Effector memory CD8-positive, alpha-beta T cell (primary cell): Measurements from ENCODE around the gene HDAC7.

Source experiments
- ATAC-seq: fragments of 150-1000 bp; cut with Tn5 transposase; replicated peaks from 2 replicates; pipeline ENCODE4 v1.10.0; 2021; ENCODE audit warnings: mild to moderate bottlenecking, moderate library complexity
- DNase-seq, 3 experiments: peaks; one replicate each; pipeline ENCODE4 v3.0.0; 2021
- H3K27ac Mint-ChIP-seq, 2 donors: one replicate each; pipeline ENCODE4 v1.8.0; 2022; ENCODE audit warnings: mild to moderate bottlenecking in 2 of 2, mixed read lengths in 2 of 2, moderate library complexity in 2 of 2
- H3K27me3 Mint-ChIP-seq, 2 donors: one replicate each; pipeline ENCODE4 v1.8.0; 2022; ENCODE audit warnings: mixed read lengths in 2 of 2
- H3K36me3 Mint-ChIP-seq: one replicate; pipeline ENCODE4 v1.8.0; 2022; ENCODE audit warnings: mild to moderate bottlenecking, moderate library complexity, mixed read lengths; ENCODE audit not compliant: insufficient read depth
- H3K4me1 Mint-ChIP-seq, 2 donors: one replicate each; pipeline ENCODE4 v1.8.0; 2022; ENCODE audit warnings: low read depth in 2 of 2, mixed read lengths in 2 of 2
- H3K4me3 Mint-ChIP-seq, 2 donors: one replicate each; pipeline ENCODE4 v1.8.0; 2022; ENCODE audit warnings: mild to moderate bottlenecking in 2 of 2, mixed read lengths in 2 of 2, moderate library complexity in 2 of 2
- H3K9me3 Mint-ChIP-seq, 2 donors: one replicate each; pipeline ENCODE4 v1.8.0; 2022; ENCODE audit warnings: mixed read lengths in 2 of 2

HDAC7 gene

DNA sequence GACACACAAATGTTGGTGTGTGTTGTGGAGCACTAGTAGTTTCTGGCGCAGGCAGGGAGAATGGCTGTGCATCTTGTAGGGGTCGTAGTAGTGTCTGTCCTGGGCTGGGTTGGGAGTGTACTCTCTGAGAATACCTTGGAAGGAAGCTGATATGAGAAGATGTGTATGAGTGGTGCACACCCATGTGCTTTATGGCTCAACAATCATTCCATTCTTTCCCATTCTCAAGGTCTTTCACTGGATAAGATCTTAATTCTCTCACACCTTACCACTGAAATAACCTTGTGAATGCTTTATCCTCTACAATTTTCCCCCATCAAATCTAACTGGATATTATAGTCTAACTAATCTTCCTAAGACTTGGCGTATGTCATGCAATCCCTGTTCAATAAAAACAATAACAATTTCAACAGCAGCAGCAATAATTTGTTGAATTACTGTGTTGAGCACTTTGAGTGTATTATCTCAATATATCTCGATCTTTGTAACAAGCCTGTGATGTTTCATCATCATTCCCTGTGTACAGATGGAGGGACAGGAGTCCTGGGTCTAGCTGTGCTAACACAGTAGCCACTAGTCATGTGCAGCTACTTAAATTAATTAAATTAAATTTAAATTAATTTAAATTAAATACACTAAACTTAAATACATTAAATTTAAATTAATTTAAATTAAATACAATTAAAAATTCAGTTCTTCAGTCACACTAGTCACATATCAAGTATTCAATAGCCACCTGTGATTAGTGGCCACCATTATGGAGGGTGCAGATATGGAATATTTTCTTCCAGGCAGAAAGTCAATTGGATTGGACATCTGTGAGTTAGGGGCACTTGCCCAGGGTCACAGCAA, 50.2 kb downstream of the HDAC7 start:
- H3K4me3 Mint-ChIP-seq = no peak overlapping the region
- DNase-seq (no peak), ATAC-seq (no peak)
- H3K9me3 Mint-ChIP-seq = no peaks in the 10 kb centered on the region
- peaks cover 12% of the 10 kb centered on the region for H3K36me3 Mint-ChIP-seq
- peaks cover 21 to 23% of the 10 kb centered on the region in 2 donors for H3K4me1 Mint-ChIP-seq
- H3K27ac Mint-ChIP-seq = no peak overlapping the region
- H3K27me3 Mint-ChIP-seq = no peaks in the 10 kb centered on the region

DNA sequence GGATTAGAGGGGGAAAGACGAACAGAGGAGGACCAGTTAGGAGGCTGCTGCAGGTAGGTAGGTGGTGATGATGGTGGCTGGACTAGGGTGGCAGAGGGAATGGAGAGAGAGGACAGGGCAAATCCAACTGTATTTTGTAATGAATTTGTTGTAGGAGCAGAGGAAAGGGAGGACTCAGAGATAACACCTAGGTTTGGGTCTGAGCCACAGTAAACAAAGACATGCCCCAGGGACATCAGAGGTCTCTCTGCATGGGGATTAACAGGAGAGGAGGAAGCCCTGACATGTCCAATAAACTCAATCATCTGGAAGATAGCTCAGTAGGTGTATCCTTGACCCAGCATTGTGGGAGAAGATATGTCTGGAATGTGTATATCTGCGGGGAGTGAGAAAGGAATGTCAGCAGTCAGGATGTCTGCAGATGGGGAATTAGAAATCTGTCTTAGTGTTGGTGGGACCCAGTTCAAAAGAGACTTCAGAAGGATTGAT, 51.3 kb downstream of the HDAC7 start:
- DNase-seq = no peak
- Mint-ChIP-seq H3K9me3 (no peaks in the 10 kb centered on the region), H3K27ac (no peak overlapping the region), H3K27me3 (no peaks in the 10 kb centered on the region), H3K4me3 (no peak overlapping the region), H3K4me1 (peaks cover 14 to 16% of the 10 kb centered on the region in 2 donors), H3K36me3 (peaks cover 8% of the 10 kb centered on the region)
- no peak for ATAC-seq

DNA sequence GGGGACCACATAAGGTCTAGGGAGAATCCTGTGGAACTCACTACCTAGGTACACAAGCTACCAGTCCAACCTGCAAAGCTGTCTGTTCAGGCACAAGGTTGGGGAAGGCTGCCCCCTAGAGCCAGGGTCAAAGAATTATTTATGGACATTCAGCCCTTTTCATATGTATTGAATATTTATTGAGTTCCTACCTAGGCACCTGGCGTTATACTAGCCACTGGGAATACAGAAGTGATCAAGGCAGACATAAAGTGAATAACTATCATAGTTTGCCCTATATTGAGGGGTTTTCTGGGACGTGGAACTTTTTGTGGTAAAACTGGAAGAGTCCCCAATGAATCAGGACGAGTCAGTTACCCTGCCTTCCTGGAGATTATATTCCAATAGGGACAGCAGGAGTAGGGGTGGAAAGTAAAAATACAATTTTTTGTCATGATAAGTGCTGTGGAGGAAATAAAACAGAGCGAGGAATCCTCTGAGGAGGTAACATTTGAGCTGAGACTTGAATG, 52.4 kb downstream of the HDAC7 start:
- peaks cover 1% of the 10 kb centered on the region for H3K36me3 Mint-ChIP-seq
- H3K4me1 Mint-ChIP-seq = peaks cover 10 to 13% of the 10 kb centered on the region in 2 donors
- H3K4me3 Mint-ChIP-seq = no peak overlapping the region
- no peak overlapping the region for H3K27ac Mint-ChIP-seq
- DNase-seq (peak; percentile 63 to 70 (median 65)), ATAC-seq (peak; percentile 81)
- no peaks in the 10 kb centered on the region for H3K9me3 Mint-ChIP-seq
- H3K27me3 Mint-ChIP-seq = no peaks in the 10 kb centered on the region

DNA sequence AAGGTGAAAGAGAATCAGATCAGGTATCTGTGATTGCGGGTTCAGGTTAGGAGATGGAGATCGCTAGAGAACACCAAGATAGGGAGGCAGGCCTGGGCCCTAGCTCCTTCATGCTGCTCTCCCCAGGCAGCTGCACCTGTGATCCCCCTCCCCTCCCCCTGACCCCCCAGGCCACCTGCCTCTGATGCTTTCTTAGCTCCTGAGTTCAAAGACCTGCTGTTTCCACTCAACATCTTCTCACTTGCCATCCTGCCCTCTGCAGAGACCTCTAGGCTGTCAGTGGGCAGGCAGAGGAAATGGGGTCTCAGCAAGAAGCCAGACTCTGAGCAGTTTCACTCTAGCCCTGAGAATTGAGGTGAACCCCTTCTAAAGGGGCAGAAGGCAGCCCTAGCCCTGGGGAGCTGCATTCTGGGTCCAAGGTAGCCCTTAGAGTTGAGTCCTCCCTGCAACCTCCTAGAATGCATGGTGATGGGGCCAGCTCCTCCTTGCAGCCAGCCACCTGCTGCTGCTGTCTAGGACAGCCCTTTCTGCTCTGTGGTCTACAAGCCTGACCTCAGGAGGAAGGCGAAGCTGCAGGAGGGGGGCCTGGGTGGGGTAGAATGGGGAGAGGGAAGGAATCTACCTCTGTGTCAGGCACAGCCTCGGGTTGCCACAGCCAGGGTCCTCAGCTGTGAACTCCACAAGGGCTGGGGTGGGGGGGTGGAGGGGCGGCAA, 53.0 kb downstream of the HDAC7 start:
- no peak overlapping the region for H3K27ac Mint-ChIP-seq
- H3K27me3 Mint-ChIP-seq = no peaks in the 10 kb centered on the region
- H3K9me3 Mint-ChIP-seq = no peaks in the 10 kb centered on the region
- ATAC-seq = peak; percentile 85
- DNase-seq = no peak
- no peaks in the 10 kb centered on the region for H3K36me3 Mint-ChIP-seq
- peak overlapping the region in 1 of 2 donors; percentile 23 for H3K4me3 Mint-ChIP-seq
- H3K4me1 Mint-ChIP-seq = peaks cover 8 to 13% of the 10 kb centered on the region in 2 donors

DNA sequence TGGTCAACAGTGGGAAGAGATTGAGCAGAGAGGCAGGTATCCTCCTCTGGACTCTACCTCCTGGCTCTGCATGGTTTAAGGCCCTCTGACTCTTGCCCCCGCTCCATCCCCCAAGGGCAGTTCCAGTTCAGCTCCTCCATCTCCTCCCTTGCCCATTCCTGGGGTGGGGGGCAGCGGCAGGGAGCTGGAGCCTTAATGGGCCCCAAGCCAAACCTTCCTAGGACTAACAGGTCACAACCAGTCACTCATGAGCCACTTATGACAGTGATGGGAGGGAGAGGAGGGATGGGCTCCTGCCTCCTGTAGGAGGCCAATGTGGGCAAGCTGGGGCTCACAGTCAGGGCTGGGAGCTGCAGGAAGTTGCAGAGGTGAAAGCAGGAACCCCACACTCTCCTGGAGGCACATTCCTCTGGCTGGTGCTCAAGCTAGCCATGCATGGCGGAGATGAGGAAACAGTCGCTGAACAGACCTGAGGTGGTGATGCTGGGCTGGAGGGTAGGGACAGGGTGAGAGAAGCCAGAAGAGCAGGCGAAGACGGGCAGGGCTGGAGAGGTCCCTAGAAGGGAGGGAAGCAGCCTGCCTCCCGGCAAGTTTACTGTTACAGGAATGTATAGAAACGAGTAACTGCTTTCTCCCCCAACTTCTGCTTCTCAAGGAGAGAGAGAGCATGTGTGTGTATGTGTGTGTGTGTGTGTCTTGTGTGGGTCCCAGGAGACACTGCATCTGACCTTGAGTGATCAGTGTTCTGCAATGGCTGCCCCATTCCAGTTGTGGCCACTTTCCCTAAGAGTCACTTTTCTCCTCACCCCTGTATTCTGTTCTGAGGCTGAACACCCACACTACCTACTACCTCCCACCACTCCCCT, 56.0 kb downstream of the HDAC7 start:
- no peak overlapping the region for H3K4me3 Mint-ChIP-seq
- no peaks in the 10 kb centered on the region for H3K9me3 Mint-ChIP-seq
- H3K27me3 Mint-ChIP-seq = no peaks in the 10 kb centered on the region
- H3K4me1 Mint-ChIP-seq = peaks cover 10 to 13% of the 10 kb centered on the region in 2 donors
- DNase-seq = no peak
- H3K36me3 Mint-ChIP-seq = peaks cover 3% of the 10 kb centered on the region
- H3K27ac Mint-ChIP-seq = peak overlapping the region in 1 of 2 donors; percentile 22
- no peak for ATAC-seq

DNA sequence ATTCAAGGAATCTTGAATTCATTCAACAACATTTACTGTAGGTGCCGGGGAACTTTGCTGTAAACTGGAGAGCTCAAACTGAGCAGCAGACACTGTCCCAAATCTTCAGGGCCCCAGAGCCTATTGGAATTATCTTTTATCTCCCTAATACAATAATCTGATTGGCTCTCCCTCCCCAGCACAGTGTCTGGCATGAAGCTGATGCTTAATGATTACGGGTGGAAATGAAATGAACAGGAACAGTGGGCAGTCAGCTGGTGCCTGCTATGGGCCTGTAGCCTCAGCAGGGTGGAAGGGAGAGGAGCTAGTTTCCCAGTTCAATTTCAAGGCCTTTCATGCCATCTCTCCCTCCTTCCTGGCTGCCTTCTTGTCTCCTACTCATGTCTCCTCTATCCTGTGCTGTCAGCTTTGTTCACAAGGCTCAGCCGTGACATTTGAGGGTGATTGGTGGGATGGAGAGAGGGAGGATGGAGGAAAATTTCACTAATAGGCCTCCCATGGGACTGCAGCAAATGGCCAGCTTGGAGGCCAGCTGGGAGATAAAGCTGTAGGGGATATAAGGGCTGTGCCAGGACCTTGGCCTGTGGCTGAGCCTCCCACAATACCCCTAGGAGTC, 56.7 kb downstream of the HDAC7 start:
- DNase-seq (no peak), ATAC-seq (no peak)
- Mint-ChIP-seq H3K36me3 (peaks cover 3% of the 10 kb centered on the region), H3K4me1 (peaks cover 14 to 17% of the 10 kb centered on the region in 2 donors), H3K4me3 (no peak overlapping the region), H3K27ac (no peak overlapping the region), H3K9me3 (no peaks in the 10 kb centered on the region), H3K27me3 (no peaks in the 10 kb centered on the region)

DNA sequence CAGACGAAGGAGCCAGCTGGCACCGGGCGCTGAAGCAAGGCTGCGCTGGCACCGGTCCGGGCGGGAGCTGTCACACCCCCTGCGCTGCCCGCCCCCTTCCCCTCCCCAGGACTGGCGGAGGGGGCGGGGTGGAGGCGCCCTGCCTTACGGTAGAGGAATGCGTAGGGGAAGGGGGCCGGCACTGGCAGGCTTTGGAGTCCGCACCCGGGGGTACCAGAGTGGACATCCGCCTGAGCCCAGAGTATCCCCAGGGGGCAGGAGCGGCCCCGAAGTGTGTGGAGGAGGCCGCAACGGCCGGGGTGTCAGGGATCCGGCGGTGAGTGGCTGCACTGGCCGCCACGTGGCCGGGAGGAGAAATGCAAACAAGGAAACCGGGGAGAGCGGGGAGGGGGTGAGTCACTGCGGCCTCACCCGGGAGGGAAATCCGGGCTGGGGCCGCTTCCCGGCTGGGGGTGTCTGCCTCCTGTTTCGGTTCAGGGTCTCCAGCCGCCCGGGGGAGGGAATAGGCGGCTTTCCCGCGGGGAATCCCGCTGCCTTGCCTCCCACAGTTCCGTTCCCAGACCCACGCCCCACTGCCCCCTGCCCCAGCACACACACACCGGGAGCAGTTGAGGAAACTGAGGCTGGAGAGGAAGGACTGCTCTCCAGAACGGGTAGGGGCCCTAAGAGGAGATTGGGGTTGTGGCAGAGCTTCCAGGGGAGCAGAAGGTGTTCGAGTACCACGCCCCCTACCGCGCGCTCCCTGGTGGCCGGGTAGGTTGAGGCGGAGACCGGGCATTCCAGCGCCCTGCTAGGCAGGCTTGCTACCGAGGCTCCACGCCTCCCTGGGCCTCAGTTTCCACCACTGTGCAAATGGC, 60.6 kb downstream of the HDAC7 start, which contains the start of gene RAPGEF3:
RAPGEF3 (minus strand) TSS at position 47 of the 857 bp plus-strand sequence. CDS start 324 bp downstream, outside the sequence.
- H3K36me3 Mint-ChIP-seq = peaks cover 3% of the 10 kb centered on the region
- H3K27me3 Mint-ChIP-seq = no peaks in the 10 kb centered on the region

DNA sequence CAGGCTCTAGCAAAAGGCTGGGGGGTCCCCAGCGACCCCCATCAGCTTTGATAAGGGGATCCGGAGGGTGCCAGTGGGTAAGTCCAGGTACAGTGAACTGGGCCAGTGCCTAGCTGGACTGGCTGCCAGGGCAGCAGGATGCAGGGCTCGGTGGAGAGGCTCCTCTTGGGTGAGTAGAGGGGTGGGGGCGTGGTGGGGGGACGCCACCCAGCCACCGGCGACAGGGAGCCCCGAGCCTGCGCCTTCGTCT, 61.2 kb downstream of the HDAC7 start:
- Mint-ChIP-seq H3K27ac (no peak overlapping the region), H3K36me3 (peaks cover 3% of the 10 kb centered on the region), H3K4me1 (peaks cover 19 to 20% of the 10 kb centered on the region in 2 donors), H3K9me3 (no peaks in the 10 kb centered on the region), H3K27me3 (no peaks in the 10 kb centered on the region), H3K4me3 (peak overlapping the region; percentile 78 to 80)
- ATAC-seq = no peak
- no peak for DNase-seq

More for the DNA sequence above, 60.6 kb downstream of the HDAC7 start, which contains the start of gene RAPGEF3:
- Mint-ChIP-seq H3K9me3 (no peaks in the 10 kb centered on the region), H3K4me3 (peak within 1 kb of the TSS; percentile 78 to 80), H3K27ac (peak within 1 kb of the TSS in 1 of 2 donors; percentile 72), H3K4me1 (peaks cover 19 to 20% of the 10 kb centered on the region in 2 donors)
- ATAC-seq = peak; percentile 81
- DNase-seq = peak; percentile 46 to 51 (median 50)

DNA sequence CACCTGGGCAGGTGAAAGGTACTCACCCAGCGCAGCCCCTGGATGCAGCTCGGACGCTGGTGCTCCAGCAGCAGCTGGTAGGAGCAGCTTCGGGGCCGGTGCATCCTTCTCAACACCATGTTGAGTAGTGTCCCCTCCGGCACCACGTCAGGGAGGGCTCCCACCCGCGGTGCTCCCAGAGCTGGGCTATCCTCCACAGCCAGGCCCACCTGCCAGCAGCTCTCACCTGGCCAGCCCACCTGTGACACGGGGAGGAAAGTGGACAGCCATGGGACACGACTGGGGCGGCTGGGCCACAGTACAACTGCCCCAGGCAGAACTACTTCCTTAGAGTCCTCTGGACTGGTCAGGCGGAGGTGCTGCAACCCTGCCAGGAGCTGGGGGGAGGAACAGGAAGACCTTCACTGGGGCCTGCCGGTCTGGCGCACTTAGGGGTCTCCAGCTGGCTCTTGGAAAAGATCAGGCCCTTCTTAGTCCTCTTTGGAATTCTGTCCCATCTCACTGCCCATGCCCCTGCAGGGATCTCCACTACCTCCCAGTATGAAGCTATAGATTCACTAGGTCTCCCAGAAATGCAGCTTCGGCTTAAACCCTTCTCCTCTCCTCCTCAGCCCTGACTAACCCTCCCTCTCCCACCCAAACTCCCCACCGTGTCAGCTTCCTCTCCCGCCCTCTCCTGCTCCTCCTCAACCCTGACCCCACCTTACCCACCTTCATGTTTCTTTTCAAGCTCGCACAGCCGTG, 61.7 kb downstream of the HDAC7 start:
- Mint-ChIP-seq H3K36me3 (peaks cover 3% of the 10 kb centered on the region), H3K9me3 (no peaks in the 10 kb centered on the region), H3K4me3 (peak overlapping the region; percentile 78 to 80), H3K27ac (no peak overlapping the region), H3K4me1 (peaks cover 19 to 20% of the 10 kb centered on the region in 2 donors), H3K27me3 (no peaks in the 10 kb centered on the region)
- DNase-seq (no peak), ATAC-seq (no peak)

DNA sequence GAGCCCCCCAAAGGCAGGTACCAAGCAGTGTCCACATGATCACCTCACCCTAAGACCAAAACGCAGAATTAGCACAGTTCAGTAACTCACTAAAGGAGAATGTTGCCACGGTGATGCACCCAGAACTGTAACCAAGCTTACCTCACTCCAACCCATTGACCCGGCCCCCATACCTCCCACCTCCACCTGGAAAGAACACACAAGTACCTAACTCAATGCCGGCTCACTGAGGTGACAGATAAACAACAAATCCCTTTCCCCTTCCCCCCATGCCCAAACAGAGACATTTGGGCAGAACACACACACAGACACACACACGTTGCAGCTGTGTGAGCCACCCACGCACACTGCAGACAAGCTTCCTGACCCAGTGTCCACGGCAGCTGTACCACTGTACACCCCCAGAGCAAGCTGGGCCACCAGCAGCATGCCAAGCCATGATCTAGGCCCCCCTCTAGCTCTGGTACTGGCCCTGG, 62.3 kb downstream of the HDAC7 start:
- H3K27ac Mint-ChIP-seq = no peak overlapping the region
- ATAC-seq = no peak
- H3K4me1 Mint-ChIP-seq = peaks cover 19 to 20% of the 10 kb centered on the region in 2 donors

More for the DNA sequence above, 62.3 kb downstream of the HDAC7 start:
- H3K27me3 Mint-ChIP-seq = no peaks in the 10 kb centered on the region
- peaks cover 3% of the 10 kb centered on the region for H3K36me3 Mint-ChIP-seq
- H3K9me3 Mint-ChIP-seq = no peaks in the 10 kb centered on the region
- peak overlapping the region; percentile 78 to 80 for H3K4me3 Mint-ChIP-seq
- DNase-seq = no peak
